MM.1S (cell line): ENCODE data around the gene MYRFL.

Source experiments
- CTCF ChIP-seq: fragments of 300-600 bp; sonication (generic); IDR thresholded peaks from 2 replicates; pipeline ENCODE4 v1.5.1; 2016; ENCODE audit warnings: antibody characterized with exemption, low read length, mixed read lengths
- EZH2 ChIP-seq: fragments of 300-600 bp; sonication (generic); optimal IDR thresholded peaks from 2 replicates; pipeline ENCODE3; 2017; ENCODE audit warnings: low read depth, mild to moderate bottlenecking, antibody characterized with exemption, low read length, mixed read lengths
- EZH2phosphoT487 ChIP-seq: fragments of 300-600 bp; sonication (generic); IDR thresholded peaks from 2 replicates; pipeline ENCODE4 v1.6.1; 2018; ENCODE audit warnings: antibody characterized with exemption, low read length

DNA sequence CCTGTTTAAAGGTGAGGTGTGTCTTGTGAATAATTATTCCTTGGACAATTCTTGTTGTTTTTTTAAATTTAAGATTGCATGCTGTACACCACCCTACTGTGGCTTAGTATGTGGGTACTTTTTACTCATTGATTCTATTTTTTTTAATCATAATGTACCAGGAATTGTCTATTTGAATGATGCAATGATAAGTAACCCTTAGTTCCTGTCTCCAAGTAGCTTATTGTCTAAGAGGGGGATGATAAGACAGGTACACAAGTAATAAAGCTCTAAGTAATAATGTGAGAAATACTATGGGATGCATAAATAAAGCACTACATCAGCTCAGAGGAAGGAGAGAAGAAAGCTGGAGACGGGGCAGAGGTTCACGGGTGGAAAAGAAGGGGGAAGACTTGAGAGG, 90.9 kb downstream of the MYRFL start:
- no peak for TF ChIP-seq CTCF
- no peak for TF ChIP-seq EZH2
- TF ChIP-seq EZH2phosphoT487 = no peak
